Effector memory CD8-positive, alpha-beta T cell (primary cell): ENCODE measurements around the gene GNG10.
"Not testable (repeated sequence)": the region's sequence is repeated elsewhere in the genome, so short reads cannot be mapped to it uniquely, and the experiment has no call there.

Source experiments
- ATAC-seq: fragments of 150-1000 bp; cut with Tn5 transposase; replicated peaks from 2 replicates; pipeline ENCODE4 v1.10.0; 2021; ENCODE audit warnings: mild to moderate bottlenecking, moderate library complexity
- DNase-seq, 3 experiments: peaks; one replicate each; pipeline ENCODE4 v3.0.0; 2021
- H3K27ac Mint-ChIP-seq, 2 donors: one replicate each; pipeline ENCODE4 v1.8.0; 2022; ENCODE audit warnings: mild to moderate bottlenecking in 2 of 2, mixed read lengths in 2 of 2, moderate library complexity in 2 of 2
- H3K27me3 Mint-ChIP-seq, 2 donors: one replicate each; pipeline ENCODE4 v1.8.0; 2022; ENCODE audit warnings: mixed read lengths in 2 of 2
- H3K36me3 Mint-ChIP-seq: one replicate; pipeline ENCODE4 v1.8.0; 2022; ENCODE audit warnings: mild to moderate bottlenecking, moderate library complexity, mixed read lengths; ENCODE audit not compliant: insufficient read depth
- H3K4me1 Mint-ChIP-seq, 2 donors: one replicate each; pipeline ENCODE4 v1.8.0; 2022; ENCODE audit warnings: low read depth in 2 of 2, mixed read lengths in 2 of 2
- H3K4me3 Mint-ChIP-seq, 2 donors: one replicate each; pipeline ENCODE4 v1.8.0; 2022; ENCODE audit warnings: mild to moderate bottlenecking in 2 of 2, mixed read lengths in 2 of 2, moderate library complexity in 2 of 2
- H3K9me3 Mint-ChIP-seq, 2 donors: one replicate each; pipeline ENCODE4 v1.8.0; 2022; ENCODE audit warnings: mixed read lengths in 2 of 2
- total RNA-seq, 9 experiments: gene quantifications; one replicate each; lab custom pipeline; 2026; lab: John Stamatoyannopoulos, UW

The GNG10 gene
- 0 to 0.46 (median 0.28) reads per million in 9 experiments for total RNA-seq

DNA sequence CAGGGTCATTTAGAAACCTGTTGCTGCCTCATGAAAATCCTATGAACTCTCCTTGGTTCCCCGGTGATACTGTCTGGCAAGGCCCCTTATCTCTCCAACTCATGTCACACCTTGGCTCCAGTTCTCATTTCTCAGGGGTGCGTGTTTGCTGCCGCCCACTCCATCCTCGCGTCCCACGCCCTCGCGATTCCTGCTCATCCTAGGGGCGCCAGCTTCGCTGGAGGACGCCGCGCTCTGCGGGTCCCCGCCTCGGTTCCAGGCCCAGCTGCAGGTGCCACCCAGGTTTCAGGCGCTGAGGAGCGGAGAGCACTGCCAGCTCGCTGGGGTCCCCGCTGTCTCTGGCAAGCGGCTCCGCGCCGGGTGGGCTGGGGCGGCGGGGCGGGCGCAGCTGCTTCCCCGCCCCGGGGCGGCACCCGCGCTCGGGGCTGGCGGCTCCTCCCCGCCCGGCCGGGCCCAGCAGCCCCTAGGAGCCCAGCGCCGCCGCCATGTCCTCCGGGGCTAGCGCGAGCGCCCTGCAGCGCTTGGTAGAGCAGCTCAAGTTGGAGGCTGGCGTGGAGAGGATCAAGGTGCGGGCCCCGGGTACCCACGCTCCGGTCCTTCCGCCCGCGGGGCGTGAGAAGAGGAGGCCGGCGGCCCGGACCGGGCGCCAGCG, at the start of gene GNG10:
GNG10 (plus strand) TSS at position 456 of the 652 bp plus-strand sequence; CDS start at position 486, 30 bp downstream.
- no peaks in the 10 kb centered on the region for H3K9me3 Mint-ChIP-seq

DNA sequence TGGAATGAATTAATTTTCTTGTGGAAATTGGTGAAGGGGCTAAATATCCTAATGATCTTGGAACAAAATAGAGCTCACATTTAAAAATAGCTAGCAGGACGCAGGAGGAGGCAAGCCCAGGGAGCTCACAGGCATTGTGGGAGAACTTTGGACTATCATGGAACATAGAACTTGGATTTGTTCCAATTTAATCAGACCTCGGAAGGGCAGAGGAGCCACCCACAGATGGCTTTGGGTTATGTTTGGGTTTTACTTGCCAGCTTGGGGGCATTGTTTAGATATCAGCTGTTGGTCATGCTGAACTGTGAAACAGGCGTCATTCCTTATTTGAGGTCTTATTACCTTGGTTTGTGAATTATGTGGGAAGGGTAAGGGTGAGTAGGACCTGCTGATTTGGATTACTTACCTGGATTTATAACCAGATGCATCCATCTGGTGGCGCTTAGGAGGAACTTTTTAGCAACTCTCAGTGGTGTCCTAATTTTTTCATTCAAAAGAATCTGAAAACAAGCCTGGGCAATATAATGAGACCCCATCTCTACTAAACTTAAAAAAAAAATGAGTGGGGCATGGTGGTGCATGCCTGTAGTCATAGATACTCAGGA, 47.9 kb upstream of the GNG10 start:
- no peaks in the 10 kb centered on the region for H3K9me3 Mint-ChIP-seq
- ATAC-seq (no peak), DNase-seq (no peak)
- no peak overlapping the region for H3K4me3 Mint-ChIP-seq
- H3K27me3 Mint-ChIP-seq, result peaks cover 62 to 76% of the 10 kb centered on the region in 2 donors
- no peaks in the 10 kb centered on the region for H3K4me1 Mint-ChIP-seq
- H3K27ac Mint-ChIP-seq, result no peak overlapping the region
- no peaks in the 10 kb centered on the region for H3K36me3 Mint-ChIP-seq

More for the DNA sequence above, at the start of gene GNG10:
- peak; percentile 53 to 67 (median 61) for DNase-seq
- H3K27me3 Mint-ChIP-seq, result no peaks in the 10 kb centered on the region
- H3K27ac Mint-ChIP-seq, result peak within 1 kb of the TSS; percentile 90
- H3K4me1 Mint-ChIP-seq, result peaks cover 21 to 22% of the 10 kb centered on the region in 2 donors
- no peaks in the 10 kb centered on the region for H3K36me3 Mint-ChIP-seq
- peak; percentile 91 for ATAC-seq
- H3K4me3 Mint-ChIP-seq, result peak within 1 kb of the TSS; percentile 95 to 97

DNA sequence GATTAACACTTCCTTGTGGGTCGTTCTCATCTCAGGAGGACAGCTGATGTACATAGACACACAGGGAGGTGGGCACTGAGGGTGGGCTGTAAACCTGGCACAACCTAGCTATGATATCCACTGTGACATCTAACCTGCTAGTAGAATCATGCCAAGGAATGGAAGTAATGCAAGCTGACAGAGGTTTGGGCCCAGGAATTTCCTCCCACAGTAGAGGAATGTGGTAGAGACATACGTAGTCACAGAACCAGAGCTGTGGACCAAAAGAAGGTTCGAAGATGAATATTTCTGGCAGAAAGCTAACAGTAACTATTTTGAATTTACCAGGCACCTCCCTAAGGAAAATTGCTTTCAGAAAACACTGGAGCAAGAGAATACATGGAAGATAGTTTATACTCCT, 45.5 kb upstream of the GNG10 start:
- no peak overlapping the region for H3K27ac Mint-ChIP-seq
- H3K36me3 Mint-ChIP-seq, result no peaks in the 10 kb centered on the region
- H3K27me3 Mint-ChIP-seq, result peaks cover 41 to 52% of the 10 kb centered on the region in 2 donors
- H3K4me1 Mint-ChIP-seq, result no peaks in the 10 kb centered on the region
- H3K4me3 Mint-ChIP-seq, result no peak overlapping the region
- ATAC-seq, result no peak
- no peak for DNase-seq
- no peaks in the 10 kb centered on the region for H3K9me3 Mint-ChIP-seq

DNA sequence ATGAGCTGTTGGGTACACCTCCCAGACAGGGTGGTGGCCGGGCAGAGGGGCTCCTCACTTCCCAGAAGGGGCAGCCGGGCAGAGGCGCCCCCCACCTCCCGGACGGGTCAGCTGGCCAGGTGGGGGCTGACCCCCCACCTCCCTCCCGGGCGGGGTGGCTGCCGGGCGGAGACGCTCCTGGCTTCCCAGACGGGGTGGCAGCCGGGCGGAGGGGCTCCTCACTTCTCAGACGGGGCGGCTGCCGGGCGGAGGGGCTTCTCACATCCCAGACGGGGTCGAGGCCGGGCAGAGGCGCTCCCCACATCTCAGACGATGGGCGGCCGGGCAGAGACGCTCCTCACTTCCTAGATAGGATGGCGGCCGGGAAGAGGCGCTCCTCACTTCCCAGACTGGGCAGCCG, 44.1 kb upstream of the GNG10 start:
- H3K27me3 Mint-ChIP-seq, result peaks cover 32 to 38% of the 10 kb centered on the region in 2 donors
- H3K4me1 Mint-ChIP-seq, ATAC-seq, H3K27ac Mint-ChIP-seq, DNase-seq, H3K4me3 Mint-ChIP-seq, H3K36me3 Mint-ChIP-seq, H3K9me3 Mint-ChIP-seq: not testable (repeated sequence)

DNA sequence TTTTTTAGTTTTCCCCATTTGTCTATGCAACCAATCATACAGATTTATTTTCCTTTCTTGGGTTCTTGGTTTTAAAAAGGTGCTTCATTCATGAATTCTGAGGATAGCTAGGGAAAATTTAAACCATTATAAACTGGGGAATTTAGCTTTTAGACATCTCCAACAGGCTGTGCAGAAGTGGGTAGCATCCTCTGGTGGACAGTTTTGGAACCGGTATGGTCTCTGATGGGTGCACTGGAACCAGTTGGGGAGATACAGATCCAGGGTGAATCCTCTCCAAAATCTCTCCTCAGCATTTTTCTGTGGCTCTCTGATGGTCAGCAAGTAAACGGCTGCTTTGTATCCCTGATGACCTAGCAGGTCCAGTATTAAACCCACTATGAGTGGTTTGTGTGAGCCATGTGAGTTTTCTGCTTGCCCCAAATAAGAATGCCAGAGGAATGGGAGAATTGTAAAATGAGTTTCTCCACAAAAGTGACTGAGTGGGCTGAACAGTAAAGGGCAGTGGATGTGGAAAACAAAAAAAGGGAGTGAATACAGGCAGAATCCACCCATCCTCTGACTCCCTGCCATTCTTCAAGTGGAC, 39.4 kb upstream of the GNG10 start:
- Mint-ChIP-seq H3K4me1 (no peaks in the 10 kb centered on the region), H3K27ac (no peak overlapping the region), H3K36me3 (no peaks in the 10 kb centered on the region), H3K4me3 (no peak overlapping the region), H3K27me3 (peaks cover 16% of the 10 kb centered on the region in 2 donors), H3K9me3 (no peaks in the 10 kb centered on the region)
- ATAC-seq, result peak; percentile 65
- DNase-seq, result peak in 2 of 3 experiments; percentile 3 to 4

DNA sequence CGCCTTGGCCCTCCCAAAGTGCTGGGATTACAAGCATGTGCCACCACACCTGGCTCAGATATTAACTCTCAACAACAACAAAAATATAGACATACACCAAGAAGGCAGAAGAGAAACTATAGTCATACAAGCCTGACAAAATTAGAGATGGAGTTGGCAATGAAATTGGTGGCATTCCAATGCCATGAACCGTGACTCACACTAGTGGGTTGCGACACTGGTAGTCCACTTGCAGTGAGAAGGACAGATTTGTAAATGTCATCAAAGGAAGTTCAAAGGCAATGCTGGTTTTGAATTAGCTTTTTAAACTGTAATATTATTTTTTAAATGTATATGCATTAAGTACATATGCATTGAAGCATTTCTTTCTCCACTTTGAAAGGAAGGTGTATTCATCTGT, 38.8 kb upstream of the GNG10 start:
- H3K36me3 Mint-ChIP-seq, result no peaks in the 10 kb centered on the region
- H3K4me1 Mint-ChIP-seq, result no peaks in the 10 kb centered on the region
- no peaks in the 10 kb centered on the region for H3K9me3 Mint-ChIP-seq
- no peak overlapping the region for H3K4me3 Mint-ChIP-seq
- H3K27me3 Mint-ChIP-seq, result peaks cover 16% of the 10 kb centered on the region in 2 donors
- ATAC-seq, result no peak
- no peak for DNase-seq
- H3K27ac Mint-ChIP-seq, result no peak overlapping the region

DNA sequence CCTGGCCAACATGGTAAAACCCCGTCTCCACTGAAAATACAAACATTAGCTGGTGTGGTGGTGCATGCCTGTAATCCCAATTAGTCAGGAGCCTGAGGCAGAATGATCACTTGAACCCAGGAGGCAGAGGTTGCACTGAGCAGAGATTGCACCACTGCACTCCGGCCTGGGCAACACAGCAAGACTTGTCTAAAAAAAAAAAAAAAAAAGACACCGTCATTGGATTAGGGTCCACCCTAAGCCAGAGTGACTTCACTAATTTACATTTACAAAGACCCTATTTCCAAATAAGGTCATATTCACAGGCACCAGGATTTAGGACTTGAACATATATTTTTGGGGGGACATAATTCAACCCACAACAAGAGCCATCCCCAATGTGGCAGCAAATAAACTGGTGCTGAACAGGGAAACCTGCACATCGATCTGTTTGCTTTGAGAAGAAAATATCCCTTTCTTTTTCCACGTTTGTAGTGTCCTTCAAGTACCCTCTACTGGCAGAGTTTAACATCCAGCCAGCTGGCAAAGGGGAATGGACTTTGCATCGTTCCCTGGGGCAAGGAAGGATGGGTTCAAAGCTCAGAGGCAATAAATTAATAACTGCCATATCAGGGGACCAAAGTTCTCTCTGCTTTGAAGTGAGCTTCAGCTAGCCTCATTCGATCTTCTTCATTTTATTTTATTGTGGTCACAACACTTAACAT, 34.0 kb upstream of the GNG10 start:
- H3K4me3 Mint-ChIP-seq, result no peak overlapping the region
- H3K36me3 Mint-ChIP-seq, result peaks cover 12% of the 10 kb centered on the region
- ATAC-seq (no peak), DNase-seq (no peak)
- H3K9me3 Mint-ChIP-seq, result no peaks in the 10 kb centered on the region
- peaks cover 6 to 13% of the 10 kb centered on the region in 2 donors for H3K4me1 Mint-ChIP-seq
- no peak overlapping the region for H3K27ac Mint-ChIP-seq
- peaks cover 11 to 16% of the 10 kb centered on the region in 2 donors for H3K27me3 Mint-ChIP-seq

DNA sequence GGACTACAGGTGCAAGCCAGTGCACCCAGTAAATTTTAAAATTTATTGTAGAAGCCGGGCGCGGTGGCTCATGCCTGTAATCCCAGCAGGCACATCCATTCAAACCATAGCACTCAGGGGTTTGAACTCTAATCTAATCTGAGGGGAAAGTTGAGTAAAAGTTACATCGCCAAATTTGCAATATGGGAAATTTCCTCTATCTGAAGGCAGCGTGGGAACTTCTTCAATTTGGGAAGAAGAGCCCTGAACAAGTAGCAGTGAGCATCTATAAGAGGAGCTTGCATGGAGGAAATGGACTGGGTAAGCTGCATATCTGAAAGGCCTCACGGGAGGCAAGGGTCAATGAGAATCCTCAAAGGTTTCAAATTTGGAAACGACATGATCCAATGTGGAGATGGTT, 33.0 kb upstream of the GNG10 start:
- ATAC-seq, result no peak
- Mint-ChIP-seq H3K4me1 (peaks cover 11 to 23% of the 10 kb centered on the region in 2 donors), H3K36me3 (peaks cover 12% of the 10 kb centered on the region), H3K27me3 (peaks cover 5 to 7% of the 10 kb centered on the region in 2 donors), H3K27ac (no peak overlapping the region), H3K9me3 (no peaks in the 10 kb centered on the region), H3K4me3 (no peak overlapping the region)
- no peak for DNase-seq

DNA sequence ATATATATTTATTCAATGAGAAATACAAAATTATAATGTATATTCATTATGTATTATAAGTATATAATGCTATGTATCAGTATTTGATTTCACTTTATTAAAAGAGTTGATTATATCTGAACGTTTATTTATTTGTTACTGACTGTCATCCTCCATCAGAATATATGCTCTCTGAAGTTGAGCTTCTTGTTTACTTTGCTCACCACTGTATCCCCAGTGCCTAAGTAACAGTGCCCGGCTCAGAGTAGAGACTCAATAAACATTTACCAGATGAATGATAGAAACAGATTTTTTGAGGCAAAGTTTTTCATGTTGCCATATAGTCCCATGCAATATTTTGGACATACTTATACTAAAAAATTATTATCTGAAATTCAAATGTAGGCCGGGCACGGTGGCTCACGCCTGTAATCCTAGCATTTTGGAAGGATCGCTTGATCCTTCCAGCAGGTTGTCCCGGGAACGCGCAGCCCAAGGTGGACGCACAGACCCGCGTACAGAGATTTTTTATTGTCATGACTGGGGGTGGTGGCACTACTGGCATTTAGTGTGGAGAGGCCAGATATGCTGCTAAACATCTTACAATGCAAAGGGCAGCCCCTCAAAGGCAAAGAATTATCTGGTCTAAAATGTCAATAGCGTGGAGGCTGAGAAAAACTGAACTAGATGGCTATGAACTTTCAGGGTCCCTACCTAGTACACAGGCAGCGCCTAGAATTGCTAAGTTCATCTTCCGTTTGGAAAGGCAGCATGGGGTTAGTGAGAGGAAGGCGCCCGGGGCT, 31.0 kb upstream of the GNG10 start:
- Mint-ChIP-seq H3K4me1 (peaks cover 14 to 29% of the 10 kb centered on the region in 2 donors), H3K27me3 (no peaks in the 10 kb centered on the region)
- ATAC-seq, result peak; percentile 33

DNA sequence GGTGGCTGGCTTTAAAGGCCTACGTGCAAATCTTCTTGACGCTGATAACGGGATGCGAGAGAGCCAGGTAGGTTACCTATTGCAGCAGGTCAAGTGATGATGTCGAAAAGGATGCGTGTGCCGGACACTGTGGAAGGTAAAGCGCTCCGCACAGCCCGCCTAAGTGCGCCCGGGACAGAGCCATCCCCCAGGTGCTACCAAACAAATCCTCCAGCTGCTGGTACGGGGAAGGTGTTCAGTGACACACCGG, 30.5 kb upstream of the GNG10 start:
- Mint-ChIP-seq H3K27me3 (no peaks in the 10 kb centered on the region), H3K4me3 (peak overlapping the region; percentile 92 to 93), H3K9me3 (no peaks in the 10 kb centered on the region), H3K4me1 (peaks cover 14 to 29% of the 10 kb centered on the region in 2 donors), H3K27ac (peak overlapping the region; percentile 88 to 94), H3K36me3 (peaks cover 12% of the 10 kb centered on the region)
- ATAC-seq (no peak), DNase-seq (no peak)

More for the DNA sequence above, 31.0 kb upstream of the GNG10 start:
- peaks cover 12% of the 10 kb centered on the region for H3K36me3 Mint-ChIP-seq
- H3K4me3 Mint-ChIP-seq, result peak overlapping the region; percentile 92 to 93
- no peak for DNase-seq
- peak overlapping the region; percentile 88 to 94 for H3K27ac Mint-ChIP-seq
- no peaks in the 10 kb centered on the region for H3K9me3 Mint-ChIP-seq

DNA sequence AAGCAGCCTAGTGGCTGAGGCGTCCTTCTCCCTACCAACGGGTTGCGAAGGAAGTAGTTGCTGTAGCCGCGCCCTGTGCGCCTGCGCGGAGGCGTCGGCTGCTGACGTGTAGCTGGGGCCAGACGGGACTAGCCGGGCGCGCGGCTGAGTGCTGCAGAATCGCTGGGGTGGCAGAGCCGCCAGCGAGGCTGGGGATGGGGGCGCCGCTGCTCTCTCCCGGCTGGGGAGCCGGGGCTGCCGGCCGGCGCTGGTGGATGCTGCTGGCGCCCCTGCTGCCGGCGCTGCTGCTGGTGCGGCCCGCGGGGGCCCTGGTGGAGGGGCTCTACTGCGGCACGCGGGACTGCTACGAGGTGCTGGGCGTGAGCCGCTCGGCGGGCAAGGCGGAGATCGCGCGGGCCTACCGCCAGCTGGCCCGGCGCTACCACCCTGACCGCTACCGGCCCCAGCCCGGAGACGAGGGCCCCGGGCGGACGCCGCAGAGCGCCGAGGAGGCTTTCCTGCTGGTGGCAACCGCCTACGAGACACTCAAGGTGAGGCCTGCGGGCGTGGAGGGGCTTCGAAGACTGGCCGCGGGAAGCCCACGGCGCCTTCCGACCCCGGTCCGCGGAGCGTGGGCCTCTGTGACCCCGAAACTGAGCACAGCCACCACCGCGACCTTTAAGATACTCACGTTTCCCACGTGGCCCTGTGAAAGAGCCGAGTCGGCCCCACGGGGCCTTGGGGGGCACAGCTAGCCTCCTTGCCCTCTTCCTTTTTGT, 30.0 kb upstream of the GNG10 start, which contains the start of gene DNAJC25:
DNAJC25 (plus strand) TSS at position 121 of the 758 bp plus-strand sequence; CDS start at position 195, 74 bp downstream.
- peak within 1 kb of the TSS; percentile 92 to 93 for H3K4me3 Mint-ChIP-seq
- peaks cover 14 to 29% of the 10 kb centered on the region in 2 donors for H3K4me1 Mint-ChIP-seq
- H3K9me3 Mint-ChIP-seq, result no peaks in the 10 kb centered on the region
- peak; percentile 94 to 96 (median 94) for DNase-seq
- peak within 1 kb of the TSS; percentile 88 to 94 for H3K27ac Mint-ChIP-seq
- peaks cover 12% of the 10 kb centered on the region for H3K36me3 Mint-ChIP-seq
- ATAC-seq, result peak; percentile 96
- H3K27me3 Mint-ChIP-seq, result no peaks in the 10 kb centered on the region

DNA sequence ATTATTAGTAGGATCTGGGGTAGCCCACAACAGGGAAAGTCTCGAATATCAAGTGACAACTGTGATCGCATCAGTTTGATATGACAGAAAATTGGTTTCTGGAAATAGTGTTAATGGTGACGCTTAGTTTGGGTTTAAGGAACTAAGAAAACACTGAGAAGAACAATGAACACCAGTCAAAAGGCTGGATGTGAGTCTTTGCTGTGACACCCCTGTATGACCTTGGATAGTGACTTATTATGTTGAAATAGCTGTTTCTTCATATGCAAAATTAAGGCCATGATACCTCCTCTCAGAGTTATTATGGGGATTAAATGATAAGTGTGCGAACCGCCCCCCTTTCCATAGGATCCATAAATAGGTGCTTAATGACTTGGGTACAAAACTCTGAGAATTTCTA, 29.3 kb upstream of the GNG10 start:
- peaks cover 14 to 29% of the 10 kb centered on the region in 2 donors for H3K4me1 Mint-ChIP-seq
- peaks cover 12% of the 10 kb centered on the region for H3K36me3 Mint-ChIP-seq
- no peaks in the 10 kb centered on the region for H3K27me3 Mint-ChIP-seq
- H3K9me3 Mint-ChIP-seq, result no peaks in the 10 kb centered on the region
- peak overlapping the region; percentile 88 to 94 for H3K27ac Mint-ChIP-seq
- no peak for DNase-seq
- ATAC-seq, result no peak
- H3K4me3 Mint-ChIP-seq, result peak overlapping the region; percentile 92 to 93
